Measurements from ENCODE around the gene HSD17B7.
"Not testable (repeated sequence)": the region's sequence is repeated elsewhere in the genome, so short reads cannot be mapped to it uniquely, and the experiment has no call there.

The HSD17B7 gene, protein sequence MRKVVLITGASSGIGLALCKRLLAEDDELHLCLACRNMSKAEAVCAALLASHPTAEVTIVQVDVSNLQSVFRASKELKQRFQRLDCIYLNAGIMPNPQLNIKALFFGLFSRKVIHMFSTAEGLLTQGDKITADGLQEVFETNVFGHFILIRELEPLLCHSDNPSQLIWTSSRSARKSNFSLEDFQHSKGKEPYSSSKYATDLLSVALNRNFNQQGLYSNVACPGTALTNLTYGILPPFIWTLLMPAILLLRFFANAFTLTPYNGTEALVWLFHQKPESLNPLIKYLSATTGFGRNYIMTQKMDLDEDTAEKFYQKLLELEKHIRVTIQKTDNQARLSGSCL

DNA sequence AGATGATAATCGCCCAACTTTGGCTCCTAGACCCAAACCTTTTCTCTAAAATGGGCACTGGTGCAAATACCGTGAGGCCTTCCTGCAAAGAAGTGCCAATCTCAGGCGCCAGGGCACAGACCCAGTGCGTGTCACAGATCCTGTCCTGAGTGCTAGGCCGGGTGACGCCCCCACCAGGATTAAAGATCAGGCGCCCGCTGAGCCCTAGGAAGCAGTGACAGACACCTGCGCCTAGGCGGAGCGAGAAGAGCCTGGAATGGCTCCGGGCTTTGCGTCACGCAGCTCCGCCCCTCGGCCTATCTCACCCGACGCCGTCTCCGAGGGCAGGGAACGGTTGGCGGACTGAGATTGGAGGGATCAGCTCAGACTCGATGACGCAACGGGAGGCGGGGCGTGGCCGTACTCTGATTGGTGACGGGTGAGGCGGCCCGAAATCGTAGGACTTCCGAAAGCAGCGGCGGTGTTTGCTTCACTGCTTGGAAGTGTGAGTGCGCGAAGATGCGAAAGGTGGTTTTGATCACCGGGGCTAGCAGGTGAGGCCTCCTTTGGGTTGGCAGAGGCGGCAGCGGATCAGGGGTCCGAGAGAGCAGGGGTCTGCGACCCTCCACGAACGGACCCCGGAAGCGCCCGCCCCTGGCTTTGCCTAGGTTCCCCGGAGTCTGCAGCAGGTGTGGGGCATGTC lies at the start of gene HSD17B7:
Gene HSD17B7, plus strand, starts transcription at position 400 of the 682 bp plus-strand sequence. Its CDS starts 99 bp downstream, at position 499.
- peak; percentile 69 for DNase-seq

DNA sequence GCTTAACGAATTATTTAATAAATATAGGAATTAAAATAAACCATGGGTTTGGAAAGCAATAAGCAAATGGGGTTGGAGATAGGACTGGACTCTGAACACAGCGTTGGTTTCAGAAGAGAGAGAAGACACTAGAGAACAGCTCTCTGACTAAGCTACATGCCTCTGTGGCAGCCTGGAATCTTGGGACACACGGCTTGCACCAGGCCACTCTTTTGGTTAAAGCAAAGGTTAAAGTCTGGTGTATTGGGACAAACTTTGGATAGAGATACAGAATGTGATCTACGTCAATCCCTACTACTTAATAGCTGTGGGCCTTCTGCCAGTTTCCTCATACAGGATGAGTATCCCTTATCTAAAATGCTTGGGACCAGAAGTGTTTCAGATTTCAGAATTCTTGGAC lies 49.7 kb upstream of the HSD17B7 start:
- no peak for DNase-seq

DNA sequence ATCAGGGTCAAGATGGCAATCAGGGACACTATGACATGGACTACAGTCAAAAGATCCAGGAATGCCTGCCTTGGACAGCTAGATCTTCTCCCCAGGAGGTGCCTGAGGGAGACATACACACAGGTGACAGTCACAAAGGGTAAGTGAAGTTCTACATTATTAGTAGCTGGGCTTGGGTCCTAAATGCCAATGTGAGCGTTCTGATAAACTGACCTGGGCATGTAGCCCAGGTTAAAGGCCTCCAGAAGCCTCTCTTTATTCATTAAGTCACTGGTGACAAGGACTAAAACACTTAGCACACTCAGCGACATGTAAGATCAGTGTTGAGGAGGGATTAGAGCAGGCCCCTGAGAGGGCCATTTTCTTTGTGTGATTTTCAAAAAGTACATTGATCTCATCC lies 48.9 kb upstream of the HSD17B7 start:
- no peak for DNase-seq

DNA sequence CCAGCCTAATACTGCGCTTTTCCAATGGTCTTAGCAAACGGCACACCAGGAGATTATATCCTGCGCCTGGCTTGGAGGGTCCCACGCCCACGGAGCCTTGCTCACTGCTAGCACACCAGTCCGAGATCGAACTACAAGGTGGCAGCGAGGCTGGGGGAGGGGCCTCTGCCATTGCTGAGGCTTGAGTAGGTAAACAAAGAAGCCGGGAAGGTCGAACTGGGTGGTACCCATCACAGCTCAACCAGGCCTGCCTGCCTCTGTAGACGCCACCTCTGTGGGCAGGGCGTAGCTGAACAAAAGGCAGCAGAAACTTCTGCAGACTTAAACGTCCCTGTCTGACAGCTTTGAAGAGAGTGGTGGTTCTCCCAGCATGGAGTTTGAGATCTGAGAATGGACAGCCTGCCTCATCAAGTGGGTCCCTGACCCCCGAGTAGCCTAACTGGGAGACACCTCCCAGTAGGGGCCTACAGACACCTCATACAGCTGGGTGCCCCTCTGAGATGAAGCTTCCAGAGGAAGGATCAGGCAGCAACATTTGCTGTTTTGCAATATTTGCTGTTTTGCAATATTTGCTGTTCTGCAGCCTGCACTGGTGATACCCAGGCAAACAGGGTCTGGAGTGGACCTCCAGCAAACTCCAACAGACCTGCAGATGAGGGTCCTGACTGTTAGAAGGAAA lies 44.1 kb upstream of the HSD17B7 start:
- not testable (repeated sequence) for DNase-seq

DNA sequence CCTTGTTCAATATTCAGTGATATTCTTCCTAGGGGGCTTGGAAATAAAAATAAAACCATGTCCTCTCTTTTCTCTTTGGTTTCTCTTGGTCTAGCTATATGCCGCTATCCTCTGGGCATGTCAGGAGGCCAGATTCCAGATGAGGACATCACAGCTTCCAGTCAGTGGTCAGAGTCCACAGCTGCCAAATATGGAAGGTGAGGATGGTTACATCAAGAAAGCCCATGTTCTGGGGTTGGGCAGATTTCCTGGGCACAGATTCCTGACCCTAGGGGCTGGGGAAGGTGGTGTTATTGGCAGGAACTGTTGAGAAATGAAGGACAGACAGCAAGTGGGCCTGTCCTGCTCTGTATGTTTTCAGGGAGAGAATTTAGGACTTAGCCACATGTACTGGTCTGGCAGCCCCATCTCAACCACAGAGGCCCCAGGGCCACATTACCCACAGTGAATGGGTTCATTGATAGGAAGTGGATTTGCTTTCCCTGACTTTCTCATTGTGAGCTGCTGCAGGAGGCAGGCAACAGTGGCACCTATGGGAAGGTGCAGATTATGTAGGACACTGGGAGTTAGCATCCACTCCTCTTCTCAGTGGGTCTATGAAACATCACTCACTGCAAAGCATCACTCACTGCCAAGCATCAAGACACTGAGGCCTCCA lies 37.4 kb upstream of the HSD17B7 start:
- DNase-seq: no peak

DNA sequence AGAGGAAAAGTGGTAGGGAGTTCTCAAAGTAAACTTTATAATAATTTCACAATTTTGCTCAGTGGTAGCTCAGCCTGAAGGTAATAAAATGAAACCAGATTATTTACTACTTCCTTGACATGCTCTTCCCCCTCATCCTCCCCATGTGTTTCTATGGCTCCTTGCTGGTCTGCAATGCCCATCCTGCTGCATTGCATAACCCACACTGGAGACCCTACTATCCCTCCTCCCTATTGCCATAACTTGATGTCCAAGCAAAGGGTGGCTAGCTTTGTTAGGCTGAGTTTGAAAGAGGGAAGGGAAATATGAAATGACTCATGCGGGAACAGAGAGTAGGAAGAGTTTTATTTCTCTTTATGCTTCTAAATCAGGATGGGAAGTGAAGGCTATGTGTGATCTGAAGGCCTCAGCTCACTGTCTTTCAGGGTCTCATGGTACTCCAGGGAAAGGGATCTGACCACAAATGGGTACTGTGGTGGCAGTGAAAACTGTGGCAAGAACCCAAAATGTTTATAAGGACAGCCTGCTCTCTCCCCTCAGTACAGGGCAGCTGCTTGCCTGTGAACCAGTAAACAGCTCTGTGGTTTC lies 36.4 kb upstream of the HSD17B7 start:
- DNase-seq: no peak

DNA sequence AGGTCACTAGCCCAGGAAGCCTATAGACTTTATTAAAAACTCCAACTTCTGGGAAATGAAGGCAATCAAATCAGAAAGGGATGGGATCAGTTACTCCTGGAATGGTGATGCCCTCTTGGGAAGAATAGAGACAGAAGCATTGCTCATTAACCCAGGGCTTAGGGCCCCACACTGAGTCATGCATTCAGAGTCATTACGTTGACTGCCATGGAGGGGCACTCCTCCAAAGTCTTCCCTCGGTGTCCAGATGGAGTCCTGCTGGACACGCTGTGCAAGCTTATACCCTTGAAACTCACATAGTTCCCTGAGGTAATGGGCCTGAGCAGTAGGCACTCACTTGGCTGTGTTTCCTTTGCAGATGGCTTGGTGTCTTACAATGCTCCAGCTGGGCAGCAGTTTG lies 35.2 kb upstream of the HSD17B7 start:
- DNase-seq: no peak

DNA sequence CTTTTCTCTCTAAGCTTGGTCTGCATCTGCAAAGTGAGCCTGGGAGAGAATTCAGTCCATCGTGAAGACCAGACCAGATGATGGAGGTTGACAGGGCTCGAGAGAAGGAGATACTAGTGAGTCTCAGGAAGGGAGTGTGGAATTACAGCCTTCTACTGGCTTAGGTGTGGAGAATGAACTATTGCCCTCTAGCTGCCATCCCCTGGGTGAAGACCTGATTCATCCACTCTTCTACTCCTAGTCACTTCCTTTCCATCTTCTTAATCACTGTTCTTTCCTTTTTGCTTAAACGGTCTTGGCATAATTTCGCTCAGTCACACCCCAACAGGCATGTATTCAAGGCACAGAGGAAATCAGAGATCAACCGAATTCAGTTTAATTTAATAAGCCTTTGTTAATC lies 34.0 kb upstream of the HSD17B7 start:
- DNase-seq: no peak

DNA sequence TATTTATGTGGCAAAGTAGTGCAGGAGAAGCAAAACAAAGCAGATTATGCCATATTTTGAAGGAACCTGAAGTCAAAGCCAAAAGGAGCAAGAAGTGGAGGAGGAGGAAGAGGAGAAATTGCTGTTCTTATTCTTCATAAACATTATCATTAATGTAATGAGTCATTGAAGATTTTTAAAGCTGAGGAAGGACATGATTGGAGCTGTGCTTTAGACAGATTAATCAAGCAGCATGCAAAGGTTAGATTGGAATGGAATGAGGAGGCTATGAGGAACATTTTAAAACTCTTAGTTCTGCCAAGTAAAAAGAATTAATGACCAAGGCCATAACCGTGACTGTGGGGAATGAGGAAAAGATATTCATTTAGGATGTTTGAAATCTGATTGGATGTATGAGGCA lies 33.0 kb upstream of the HSD17B7 start:
- no peak for DNase-seq

DNA sequence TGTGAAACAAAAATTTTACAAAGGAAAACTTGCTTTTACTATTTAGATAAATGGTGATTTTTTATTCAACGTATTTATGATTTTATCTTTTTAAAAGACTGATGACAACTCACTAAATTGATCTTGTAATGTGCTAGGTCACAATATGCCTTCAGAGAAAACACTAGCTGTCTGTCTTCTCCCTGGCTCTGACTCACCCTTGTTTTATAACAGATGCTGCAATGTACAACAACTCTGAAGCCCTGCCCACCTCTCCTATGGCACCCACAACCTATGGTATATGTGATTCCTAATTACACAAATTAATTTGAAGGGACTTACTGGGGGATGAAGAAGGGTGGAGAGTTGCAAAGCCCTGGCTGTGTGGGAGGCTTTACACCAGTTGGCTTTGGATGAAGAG lies 24.7 kb upstream of the HSD17B7 start:
- no peak for DNase-seq

DNA sequence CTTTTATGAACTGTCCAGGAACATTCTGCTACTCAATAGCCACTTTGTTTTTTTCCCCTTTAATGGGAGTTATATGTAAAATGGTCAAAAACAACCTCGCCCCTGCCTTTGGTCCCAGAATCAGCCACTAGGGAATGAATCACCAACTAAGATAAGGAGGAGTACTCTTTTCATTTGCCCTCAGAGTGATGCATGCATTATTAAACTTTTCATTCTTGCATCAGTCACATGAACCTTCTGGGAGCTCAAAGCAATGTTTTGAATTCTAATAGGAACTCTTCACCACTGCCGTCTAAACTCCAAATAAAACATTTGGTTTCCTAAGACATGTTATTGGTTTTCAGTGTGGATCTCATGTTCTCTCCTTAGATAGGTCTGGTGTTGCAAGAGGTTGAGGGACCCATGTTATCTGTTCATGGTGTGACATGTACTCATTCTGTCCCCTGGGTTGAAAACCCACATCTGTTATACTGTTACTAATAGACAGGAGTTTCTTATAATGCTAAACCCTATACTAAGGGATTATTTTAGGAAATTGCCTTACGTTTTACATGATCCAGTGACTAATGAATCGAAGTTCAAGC lies 17.8 kb upstream of the HSD17B7 start:
- no peak for DNase-seq

DNA sequence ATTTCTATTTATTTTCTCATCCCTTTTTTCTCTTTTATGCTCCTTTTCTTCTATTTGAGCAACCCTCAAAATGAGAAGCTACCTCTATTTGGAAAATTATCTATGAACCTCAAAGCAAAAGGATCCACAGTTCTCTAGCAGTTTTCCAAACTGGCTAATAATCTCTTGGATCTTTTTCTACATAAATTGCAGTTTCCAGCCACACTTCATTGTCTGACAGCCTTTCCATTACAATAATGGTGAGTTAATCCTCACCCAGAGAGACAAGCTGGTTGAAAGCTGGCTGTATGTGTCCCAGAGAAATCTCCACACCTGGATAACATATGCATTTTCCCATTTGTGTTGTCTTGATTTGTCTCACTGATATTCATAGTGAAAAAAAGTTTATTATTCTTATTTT lies 16.5 kb upstream of the HSD17B7 start:
- DNase-seq: no peak

DNA sequence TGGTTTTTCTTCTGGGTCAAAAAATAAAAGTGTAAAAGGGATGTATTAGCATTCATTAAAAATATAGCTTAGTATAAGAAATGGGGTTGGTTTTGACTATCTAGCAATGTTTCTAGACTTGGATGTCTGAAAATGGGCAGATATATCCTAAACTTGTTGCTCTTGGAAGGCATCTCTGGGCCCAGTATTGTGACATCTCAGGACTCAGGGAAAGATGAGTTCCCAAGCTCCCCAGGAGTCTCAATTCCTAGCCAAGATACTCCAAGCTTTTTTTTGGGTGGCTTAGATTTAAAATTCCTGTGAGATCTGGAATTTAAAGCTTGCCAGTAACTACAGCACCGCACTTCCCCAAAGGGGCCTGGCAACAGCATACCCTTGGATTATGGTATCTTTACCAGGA lies 11.5 kb upstream of the HSD17B7 start:
- DNase-seq: no peak

DNA sequence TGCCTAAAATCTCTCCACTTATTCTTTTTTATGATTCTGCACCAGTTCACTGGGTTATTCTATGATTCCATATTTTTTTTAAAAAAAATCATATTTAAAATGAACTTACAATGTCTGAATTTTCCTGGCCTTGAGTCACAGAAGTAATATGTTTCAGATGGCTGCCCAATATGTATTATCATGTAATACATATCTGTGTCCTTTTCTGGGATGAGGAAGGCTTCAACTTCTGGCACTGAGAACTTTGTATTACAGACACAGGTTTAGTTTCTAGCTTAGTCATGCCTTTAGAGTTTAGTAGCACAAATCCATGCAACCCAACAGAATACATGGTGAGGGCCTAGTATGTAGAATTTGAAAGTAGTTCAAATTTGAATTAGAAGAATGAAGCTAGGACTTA lies 7.8 kb upstream of the HSD17B7 start:
- DNase-seq: no peak

DNA sequence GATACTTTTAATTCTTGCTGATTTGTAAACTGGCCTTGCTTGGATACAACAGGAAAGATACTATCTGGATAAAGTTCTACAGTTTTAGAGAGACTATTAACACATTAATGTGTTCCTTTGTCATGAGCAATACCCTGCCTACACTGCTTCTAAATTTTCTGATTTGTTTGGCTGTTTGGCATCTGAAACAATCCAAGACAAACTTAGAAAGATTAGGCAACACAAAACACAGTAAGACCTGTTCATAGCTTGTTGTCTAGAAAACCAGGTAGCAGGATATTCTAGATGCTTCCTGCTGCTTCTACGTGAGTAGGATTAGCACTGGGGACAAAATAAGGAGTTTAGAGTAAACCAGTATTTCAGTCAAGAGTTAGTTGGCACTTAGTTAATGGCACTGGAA lies 5.6 kb upstream of the HSD17B7 start:
- not testable (repeated sequence) for DNase-seq

DNA sequence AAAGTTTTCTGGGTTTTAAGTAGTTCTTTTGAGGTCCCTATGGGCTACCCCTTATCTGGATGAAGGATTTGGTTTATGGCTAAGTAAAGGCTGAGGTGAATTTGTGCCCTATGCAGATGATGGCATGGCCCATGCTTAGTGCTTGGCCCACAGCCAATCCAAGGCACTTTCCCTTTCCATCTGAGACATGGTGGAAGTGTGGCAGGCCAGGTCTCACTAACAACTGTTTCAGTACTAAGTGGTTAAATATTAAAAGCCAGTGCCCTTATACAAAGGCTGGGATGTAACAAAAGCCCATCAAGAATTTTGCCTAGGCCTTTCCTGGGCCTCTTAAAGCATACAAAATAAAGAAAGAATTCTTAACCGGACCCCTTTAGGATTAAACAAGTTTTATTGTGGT lies 1.7 kb upstream of the HSD17B7 start:
- not testable (repeated sequence) for DNase-seq

DNA sequence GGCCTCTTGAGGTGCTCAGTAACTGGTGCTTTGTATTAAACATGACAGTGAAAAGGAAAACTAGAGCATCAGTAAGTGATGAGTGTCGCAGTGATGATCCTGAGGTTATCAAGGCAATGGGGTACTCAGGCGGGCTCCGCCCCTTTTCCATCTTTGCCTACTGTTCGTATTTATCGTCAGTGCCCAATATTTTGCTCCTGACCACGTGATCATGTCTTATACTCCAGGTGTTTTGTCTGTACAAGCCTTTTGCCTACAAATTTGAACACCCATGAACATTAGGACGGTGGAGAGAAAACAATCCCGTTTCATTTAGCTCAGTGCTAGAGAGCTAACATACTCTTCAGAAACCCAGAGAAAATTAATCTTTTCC lies 469 bp downstream of the HSD17B7 start:
- not testable (repeated sequence) for DNase-seq

DNA sequence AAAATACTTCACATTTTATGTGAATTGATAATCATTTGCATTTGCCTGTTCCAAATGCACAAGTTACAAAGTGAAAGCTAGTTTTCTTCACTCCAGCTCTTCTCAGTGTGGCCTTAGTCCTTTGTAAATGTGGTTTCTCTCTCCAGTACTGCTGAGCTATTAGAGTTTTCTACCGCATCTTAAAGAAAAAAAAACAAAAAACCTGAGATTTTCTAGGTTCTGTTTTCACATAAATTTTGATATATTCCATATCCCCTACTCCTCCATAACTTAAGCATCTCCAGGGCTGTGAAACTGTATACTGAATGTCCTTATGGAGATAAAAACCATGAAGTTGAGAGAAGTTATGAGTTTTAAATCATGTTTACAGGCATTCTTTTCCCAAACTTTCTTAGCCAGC lies 3.8 kb downstream of the HSD17B7 start:
- not testable (repeated sequence) for DNase-seq

DNA sequence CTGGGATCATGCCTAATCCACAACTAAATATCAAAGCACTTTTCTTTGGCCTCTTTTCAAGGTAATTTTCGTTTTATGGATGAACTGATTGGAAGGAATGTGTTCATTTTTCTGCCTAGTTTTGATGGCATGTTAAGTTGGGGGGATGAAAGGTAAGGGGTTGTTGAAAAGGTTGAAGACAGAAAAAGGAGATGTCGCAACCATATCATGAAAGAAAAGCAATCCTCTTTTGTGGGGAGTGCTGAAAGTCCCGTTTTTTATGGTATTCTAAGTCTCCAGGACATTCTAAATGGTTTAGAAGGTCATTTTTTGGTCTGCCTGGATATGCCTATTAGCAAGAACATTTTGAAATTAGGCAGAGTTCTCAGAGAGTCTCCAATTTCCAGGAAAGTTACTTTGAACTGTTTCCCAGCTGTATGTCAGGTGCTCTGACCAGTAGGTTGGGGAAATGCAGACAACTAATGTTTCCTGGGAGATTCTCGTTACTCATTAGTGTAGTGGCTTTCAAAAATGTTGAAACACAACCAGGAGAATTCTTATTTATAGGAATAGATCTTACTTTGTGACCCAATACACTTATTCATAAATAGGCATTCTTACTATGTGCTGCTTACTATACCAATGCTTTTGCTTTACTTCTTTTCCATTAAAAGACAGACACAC lies 6.2 kb downstream of the HSD17B7 start:
- DNase-seq: not testable (repeated sequence)

DNA sequence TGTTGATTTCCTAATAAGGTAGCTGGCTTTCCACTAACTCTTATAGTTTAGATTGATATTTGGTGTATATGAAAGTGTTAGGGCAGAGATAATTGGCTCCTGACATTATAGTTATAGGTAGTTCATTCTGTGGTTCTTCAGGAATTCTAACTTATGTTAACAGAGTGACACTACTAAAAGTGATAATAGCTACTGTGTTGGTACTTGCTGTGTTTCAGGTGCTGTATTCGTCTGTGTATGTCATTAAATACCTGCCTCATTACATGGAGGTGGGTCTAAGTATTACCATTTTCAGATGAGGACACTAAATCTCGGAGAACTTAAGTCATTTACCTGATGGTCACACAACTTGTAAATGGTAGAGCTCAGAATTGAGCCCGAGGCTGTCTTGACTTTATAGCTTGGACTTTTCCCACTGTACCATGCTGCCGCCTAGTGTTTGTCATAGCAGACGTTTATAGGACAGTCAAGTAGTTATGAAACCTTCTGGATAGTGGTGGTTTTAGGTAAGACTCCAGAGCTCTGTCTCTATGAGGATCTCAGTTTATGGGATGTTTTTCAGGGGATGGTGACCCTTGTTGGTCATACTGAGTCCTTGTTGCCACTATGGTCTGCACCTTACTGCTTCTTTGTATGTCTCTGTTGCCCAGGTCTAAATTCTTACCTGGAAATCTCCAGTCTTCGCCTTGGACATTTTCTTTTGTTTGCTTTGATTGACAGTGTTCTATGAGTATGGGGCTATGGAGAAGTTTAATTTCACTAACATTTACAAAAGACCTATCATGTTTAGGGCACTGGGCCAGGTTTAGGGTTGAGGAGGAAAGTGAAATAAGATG lies 9.7 kb downstream of the HSD17B7 start:
- not testable (repeated sequence) for DNase-seq

DNA sequence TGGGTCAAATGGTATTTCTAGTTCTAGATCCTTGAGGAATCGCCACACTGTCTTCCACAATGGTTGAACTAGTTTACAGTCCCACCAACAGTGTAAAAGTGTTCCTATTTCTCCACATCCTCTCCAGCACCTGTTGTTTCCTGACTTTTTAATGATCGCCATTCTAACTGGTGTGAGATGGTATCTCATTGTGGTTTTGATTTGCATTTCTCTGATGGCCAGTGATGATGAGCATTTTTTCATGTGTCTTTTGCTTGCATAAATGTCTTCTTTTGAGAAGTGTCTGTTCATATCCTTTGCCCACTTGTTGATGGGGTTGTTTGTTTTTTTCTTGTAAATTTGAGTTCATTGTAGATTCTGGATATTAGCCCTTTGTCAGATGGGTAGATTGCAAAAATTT lies 17.0 kb downstream of the HSD17B7 start:
- DNase-seq: not testable (repeated sequence)
